GM12878 (cell line): ENCODE results near the gene TMSB10. TPM values are rescaled to one million over a fixed set of nuclear protein-coding genes. Genes with fewer than 3 reads are reported as not detected.
A peak's percentile ranks its signal among the peaks of the same experiment; 100 is the strongest.

Experiments
- ATAC-seq: fragments of 200-7000 bp; cut with Tn5 transposase; 3 replicates; pipeline ENCODE4 v1.9.1; 2020; ENCODE audit warnings: mild to moderate bottlenecking, moderate library complexity
- BruUV-seq: library from RNA; stranded (reverse); fragments of 400-500 nt; replicated peaks from 2 replicates; lab custom pipeline; 2021; lab: Mats Ljungman, UMichigan
- CTCF ChIA-PET: fragments of 300-600 bp; sonication (Branson Sonifier 250); formaldehyde crosslinking; extraction: SDS; loops from one replicate; lab custom pipeline; 2021; ENCODE audit warnings: inconsistent platforms; lab: Yijun Ruan, JAX
- POLR2A ChIA-PET: fragments of 350-600 bp; formaldehyde crosslinking; extraction: SDS; loops from one replicate; lab custom pipeline; 2021; ENCODE audit warnings: inconsistent platforms; lab: Charles Lee
- RAD21 ChIA-PET: fragments of 300-600 bp; sonication (Branson Sonifier 250); formaldehyde crosslinking; loops from one replicate; lab custom pipeline; 2023; ENCODE audit warnings: antibody characterized with exemption; ENCODE audit not compliant: unreplicated experiment; lab: Charles Lee
- SMC1A ChIA-PET: fragments of 300-600 bp; sonication (Branson Sonifier 250); formaldehyde crosslinking; loops from one replicate; lab custom pipeline; 2023; ENCODE audit not compliant: unreplicated experiment, uncharacterized antibody; lab: Charles Lee
- DNase-seq: peaks from one replicate; pipeline ENCODE4 v3.0.0-alpha.2; 2011; ENCODE audit warnings: low read depth, low spot score
- FAIRE-seq: peaks from 3 replicates; lab custom pipeline; 2011; peaks lifted over from hg19 to GRCh38; lab: Jason Lieb, UNC
- H2AFZ ChIP-seq: 2 replicates; pipeline ENCODE4 v1.6.0; 2011; ENCODE audit warnings: low read depth, low read length, control low read depth; ENCODE audit not compliant: control insufficient read depth
- H3K27ac ChIP-seq: 2 replicates; pipeline ENCODE4 v1.5.1; 2011; ENCODE audit warnings: control low read depth; ENCODE audit not compliant: control insufficient read depth, insufficient read depth
- H3K27me3 ChIP-seq, 2 experiments: replicated peaks in 1 of 2; 2 replicates each; pipeline versions ENCODE4 v1.6.0 to v1.6.1; 2011; ENCODE audit warnings: low read length in 1 of 2; ENCODE audit not compliant: control insufficient read depth in 2 of 2, insufficient read depth in 2 of 2
- H3K36me3 ChIP-seq, 2 experiments: 2 replicates each; pipeline ENCODE4 v1.5.1; 2011; ENCODE audit warnings: low read length in 1 of 2; ENCODE audit not compliant: control insufficient read depth in 2 of 2, insufficient read depth in 2 of 2
- H3K4me1 ChIP-seq: 2 replicates; pipeline ENCODE4 v1.6.1; 2011; ENCODE audit warnings: mild to moderate bottlenecking, low read length, moderate library complexity, mixed read lengths; ENCODE audit not compliant: control insufficient read depth, insufficient read depth
- H3K4me2 ChIP-seq: 2 replicates; pipeline ENCODE4 v1.6.0; 2011; ENCODE audit warnings: control low read depth; ENCODE audit not compliant: control insufficient read depth, insufficient read depth
- H3K4me3 ChIP-seq: fragments of 200-600 bp; sonication (generic); 2 replicates; pipeline ENCODE4 v1.5.1; 2016
- H3K79me2 ChIP-seq: 2 replicates; pipeline ENCODE4 v1.6.0; 2011; ENCODE audit warnings: low read length; ENCODE audit not compliant: control insufficient read depth, insufficient read depth
- H3K9ac ChIP-seq: 2 replicates; pipeline ENCODE4 v1.8.0; 2011; ENCODE audit warnings: low read length, control low read depth, mixed read lengths; ENCODE audit not compliant: control insufficient read depth, insufficient read depth
- H3K9me3 ChIP-seq: replicated peaks from 3 replicates; pipeline ENCODE4 v1.5.1; 2011; ENCODE audit warnings: mild to moderate bottlenecking, low read length; ENCODE audit not compliant: control insufficient read depth, insufficient read depth
- H4K20me1 ChIP-seq: 2 replicates; pipeline ENCODE4 v1.6.0; 2011; ENCODE audit not compliant: control insufficient read depth, insufficient read depth
- ASH2L ChIP-seq: fragments of 300-600, 200-600 bp; sonication (generic); IDR thresholded peaks from 2 replicates; pipeline ENCODE4 v1.6.1; 2017; ENCODE audit warnings: low read depth, mild to moderate bottlenecking, borderline replicate concordance
- BMI1 ChIP-seq: fragments of 450-650 bp; IDR thresholded peaks from 2 replicates; pipeline ENCODE4 v1.6.1; 2016; ENCODE audit warnings: mild to moderate bottlenecking, moderate library complexity, borderline replicate concordance
- CHD1 ChIP-seq: IDR thresholded peaks from 2 replicates; pipeline ENCODE4 v1.6.1; 2012; ENCODE audit warnings: low read depth, low read length, improper control_type of control experiment
- EP300 ChIP-seq, 2 experiments: fragments of 150-350 bp in 1 of 2; IDR thresholded peaks; 2 replicates each; pipeline ENCODE4 v1.6.1; 2011 to 2012; ENCODE audit warnings: low read depth in 2 of 2, low read length in 2 of 2, borderline replicate concordance in 1 of 2, improper control_type of control experiment in 1 of 2, inconsistent platforms in 1 of 2; ENCODE audit not compliant: control insufficient read depth in 1 of 2
- FOXK2 ChIP-seq: fragments of 450-650 bp; IDR thresholded peaks from 2 replicates; pipeline ENCODE4 v1.6.1; 2017; ENCODE audit warnings: mild to moderate bottlenecking, moderate library complexity
- FOXM1 ChIP-seq: IDR thresholded peaks from 2 replicates; pipeline ENCODE4 v1.6.1; 2012; ENCODE audit warnings: low read depth, mild to moderate bottlenecking, inconsistent platforms, low read length, moderate library complexity
- GATAD2B ChIP-seq: fragments of 450-650 bp; conservative IDR thresholded peaks from 2 replicates; pipeline ENCODE4 v1.6.1; 2017; ENCODE audit warnings: low read depth, mild to moderate bottlenecking, moderate library complexity
- HDAC2 ChIP-seq: fragments of 200-600 bp; sonication (generic); IDR thresholded peaks from 2 replicates; pipeline ENCODE4 v1.6.1; 2017
- IKZF1 ChIP-seq: fragments of 450-650 bp; conservative IDR thresholded peaks from 2 replicates; pipeline ENCODE4 v1.6.1; 2017; ENCODE audit warnings: antibody characterized with exemption, mild to moderate bottlenecking
- KLF5 ChIP-seq: fragments of 450-650 bp; IDR thresholded peaks from 2 replicates; pipeline ENCODE4 v1.6.1; 2014; ENCODE audit warnings: mild to moderate bottlenecking; ENCODE audit not compliant: partially characterized antibody
- MEF2A ChIP-seq: IDR thresholded peaks from 2 replicates; pipeline ENCODE4 v1.6.1; 2011; ENCODE audit warnings: low read depth, mild to moderate bottlenecking, low read length, moderate library complexity; ENCODE audit not compliant: insufficient read depth
- MTA2 ChIP-seq: fragments of 450-650 bp; IDR thresholded peaks from 2 replicates; pipeline ENCODE4 v1.6.1; 2016; ENCODE audit warnings: low read depth, mild to moderate bottlenecking, moderate library complexity
- NFIC ChIP-seq: IDR thresholded peaks from 2 replicates; pipeline ENCODE4 v1.6.1; 2012; ENCODE audit warnings: low read depth, mild to moderate bottlenecking, inconsistent platforms, low read length, moderate library complexity
- NFYA ChIP-seq: IDR thresholded peaks from 2 replicates; pipeline ENCODE4 v1.6.1; 2011; ENCODE audit warnings: low read depth, mild to moderate bottlenecking, low read length, improper control_type of control experiment, borderline replicate concordance
- RUNX3 ChIP-seq: IDR thresholded peaks from 2 replicates; pipeline ENCODE4 v1.6.1; 2012; ENCODE audit warnings: low read length, inconsistent platforms
- SIX5 ChIP-seq: IDR thresholded peaks from 2 replicates; pipeline ENCODE4 v1.6.1; 2011; ENCODE audit warnings: mild to moderate bottlenecking, low read depth, low read length, moderate library complexity; ENCODE audit not compliant: severe bottlenecking
- TCF3 ChIP-seq: IDR thresholded peaks from 2 replicates; pipeline ENCODE4 v1.6.1; 2012; ENCODE audit warnings: low read depth, mild to moderate bottlenecking, low read length, borderline replicate concordance; ENCODE audit not compliant: insufficient read depth
- TCF7 ChIP-seq: IDR thresholded peaks from 2 replicates; pipeline ENCODE4 v1.6.1; 2014; ENCODE audit warnings: antibody characterized with exemption, borderline replicate concordance
- ZBED1 ChIP-seq: IDR thresholded peaks from 2 replicates; pipeline ENCODE4 v1.6.1; 2016; ENCODE audit warnings: borderline replicate concordance
- ZNF24 ChIP-seq: fragments of 450-650 bp; IDR thresholded peaks from 2 replicates; pipeline ENCODE4 v1.6.1; 2017; ENCODE audit warnings: antibody characterized with exemption, mild to moderate bottlenecking
- WGBS: methylation state at CpG from one replicate; pipeline ENCODE4 v1.1.6; 2016; ENCODE audit warnings: low lambda C conversion rate; ENCODE audit not compliant: insufficient replicate concordance, insufficient coverage; ENCODE audit errors: missing lambda C conversion rate; 5-methylcytosine and 5-hydroxymethylcytosine counted together
- in situ Hi-C: fragments of 300-500 bp; cut with MboI; formaldehyde crosslinking; loops from 9 replicates; pipeline ENCODE4 v1.14.3; 2018; ENCODE audit warnings: mixed read lengths
- intact Hi-C: fragments of 100-400 bp; cut with micrococcal nuclease; formaldehyde crosslinking; loops from one replicate; pipeline ENCODE4 v1.14.2; 2022; ENCODE audit not compliant: unreplicated experiment
- polyA plus RNA-seq, 11 experiments: library from polyadenylated mRNA; depleted of rRNA in 4 of 11; unstranded in 6 of 11; stranded (reverse) in 5 of 11; fragments of >200 nt; fragmentation: Nextera tagmentation in 4 of 11; fragmentation: Illumina TruSeq in 1 of 11; extraction: Ambion mirVana in 4 of 11; extraction: Trizol in 1 of 11; gene quantifications; 1 replicate in 1 of 11; 2 replicates in 10 of 11; pipeline versions ENCODE4 v1.2.1 to v1.2.3, GENCODE V29; 2011 to 2016; ENCODE audit warnings: inconsistent platforms in 2 of 11, missing spikeins in 2 of 11, low read depth in 1 of 11
- total RNA-seq, 4 experiments: library from RNA; depleted of rRNA in 3 of 4; stranded (reverse); fragments of >200 nt in 3 of 4; fragmentation: Illumina TruSeq in 1 of 4; extraction: Trizol in 1 of 4; gene quantifications; 2 replicates each; pipeline versions ENCODE4 v1.2.1 to v1.2.3, GENCODE V29; 2013 to 2021
- TF ChIP-seq, protein P1 (sequence below): fragments of 450-650 bp; IDR thresholded peaks from 2 replicates; pipeline ENCODE4 v1.6.1; 2017; ENCODE audit warnings: mild to moderate bottlenecking, low read depth, inconsistent platforms; ENCODE audit not compliant: poor library complexity, severe bottlenecking
- TF ChIP-seq, protein P2 (sequence below): IDR thresholded peaks from 2 replicates; pipeline ENCODE4 v1.6.1; 2011; ENCODE audit warnings: borderline replicate concordance, low read depth, mild to moderate bottlenecking, moderate library complexity, low read length; ENCODE audit not compliant: insufficient read depth, poor library complexity, severe bottlenecking

The TMSB10 gene
- total and polyA plus RNA-seq, 10 of the 15 experiments (the other 5 are each of a cell fraction or from before 2014, with no cell fraction given): 1,406 to 4,860 (median 3,381) TPM

DNA sequence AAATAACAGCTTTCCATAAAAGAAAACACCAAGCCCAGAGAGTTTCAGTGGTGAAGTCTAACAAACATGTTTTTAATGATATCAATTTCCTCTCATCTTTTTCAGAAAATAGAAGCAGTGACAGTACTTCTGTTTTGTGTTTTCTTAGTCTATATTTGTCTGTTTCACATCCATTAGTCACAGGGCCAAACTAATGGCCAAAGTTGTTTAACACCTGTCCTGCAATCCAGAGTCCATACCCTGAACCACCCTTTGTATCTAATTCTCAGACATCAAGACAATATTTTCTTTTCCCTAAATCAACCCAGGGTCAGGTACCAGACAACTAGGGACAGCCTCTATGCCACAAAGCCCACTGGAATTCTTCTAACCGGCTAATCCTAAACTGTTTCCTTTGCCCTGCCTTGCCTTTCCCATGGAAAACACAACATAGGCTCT is 25.9 kb downstream of the TMSB10 start:
- 39% methylated on average over 1 of the region's 1 CpG for WGBS
- peak; percentile 70; the same call in 1 of the 2 replicates for TF ChIP-seq FOXM1
- TF ChIP-seq MTA2: peak; percentile 79
- TF ChIP-seq KLF5: no peak
- peak; percentile 63 to 71; a peak in 3 of 4 replicates for TF ChIP-seq EP300 (IDR thresholded peaks at IDR 0.05; ENCODE audit: borderline replicate concordance in 1 of 2, control insufficient read depth in 1 of 2, low read depth in 2 of 2, low read length in 2 of 2)
- no peak for TF ChIP-seq ASH2L
- TF ChIP-seq ZBED1: peak; percentile 75; the same call in 1 of the 2 replicates
- TF ChIP-seq, protein P1, sequence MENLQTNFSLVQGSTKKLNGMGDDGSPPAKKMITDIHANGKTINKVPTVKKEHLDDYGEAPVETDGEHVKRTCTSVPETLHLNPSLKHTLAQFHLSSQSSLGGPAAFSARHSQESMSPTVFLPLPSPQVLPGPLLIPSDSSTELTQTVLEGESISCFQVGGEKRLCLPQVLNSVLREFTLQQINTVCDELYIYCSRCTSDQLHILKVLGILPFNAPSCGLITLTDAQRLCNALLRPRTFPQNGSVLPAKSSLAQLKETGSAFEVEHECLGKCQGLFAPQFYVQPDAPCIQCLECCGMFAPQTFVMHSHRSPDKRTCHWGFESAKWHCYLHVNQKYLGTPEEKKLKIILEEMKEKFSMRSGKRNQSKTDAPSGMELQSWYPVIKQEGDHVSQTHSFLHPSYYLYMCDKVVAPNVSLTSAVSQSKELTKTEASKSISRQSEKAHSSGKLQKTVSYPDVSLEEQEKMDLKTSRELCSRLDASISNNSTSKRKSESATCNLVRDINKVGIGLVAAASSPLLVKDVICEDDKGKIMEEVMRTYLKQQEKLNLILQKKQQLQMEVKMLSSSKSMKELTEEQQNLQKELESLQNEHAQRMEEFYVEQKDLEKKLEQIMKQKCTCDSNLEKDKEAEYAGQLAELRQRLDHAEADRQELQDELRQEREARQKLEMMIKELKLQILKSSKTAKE: peak; percentile 56
- no peak for TF ChIP-seq HDAC2
- TF ChIP-seq GATAD2B: peak; percentile 49; the same call in 1 of the 2 replicates
- TF ChIP-seq ZNF24: peak; percentile 62; the same call in 1 of the 2 replicates
- TF ChIP-seq MEF2A: peak; percentile 88
- TF ChIP-seq IKZF1: peak; percentile 79
- TF ChIP-seq FOXK2: no peak
- TF ChIP-seq BMI1: no peak
- peak; percentile 81 for TF ChIP-seq NFIC
- TF ChIP-seq NFYA: no peak
- 0 out of 2 replicates have a peak, but pooled peaks have one; percentile 44 for TF ChIP-seq TCF7
- no peak for TF ChIP-seq CHD1
- TF ChIP-seq RUNX3: peak; percentile 54
- TF ChIP-seq SIX5: no peak
- TF ChIP-seq TCF3: peak; percentile 77; the same call in 1 of the 2 replicates
- TF ChIP-seq, protein P2, sequence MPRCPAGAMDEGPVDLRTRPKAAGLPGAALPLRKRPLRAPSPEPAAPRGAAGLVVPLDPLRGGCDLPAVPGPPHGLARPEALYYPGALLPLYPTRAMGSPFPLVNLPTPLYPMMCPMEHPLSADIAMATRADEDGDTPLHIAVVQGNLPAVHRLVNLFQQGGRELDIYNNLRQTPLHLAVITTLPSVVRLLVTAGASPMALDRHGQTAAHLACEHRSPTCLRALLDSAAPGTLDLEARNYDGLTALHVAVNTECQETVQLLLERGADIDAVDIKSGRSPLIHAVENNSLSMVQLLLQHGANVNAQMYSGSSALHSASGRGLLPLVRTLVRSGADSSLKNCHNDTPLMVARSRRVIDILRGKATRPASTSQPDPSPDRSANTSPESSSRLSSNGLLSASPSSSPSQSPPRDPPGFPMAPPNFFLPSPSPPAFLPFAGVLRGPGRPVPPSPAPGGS: peak; percentile 48

More for the DNA sequence above, 25.9 kb downstream of the TMSB10 start:
- Histone ChIP-seq H3K9ac (peak overlapping the region; percentile 67), H3K4me1 (peaks cover 12% of the 10 kb centered on the region), H3K36me3 (no peaks in the 10 kb centered on the region), H3K9me3 (no peaks in the 10 kb centered on the region; the same call in 2 of the 3 replicates), H4K20me1 (no peaks in the 10 kb centered on the region), H3K4me3 (peak overlapping the region; percentile 10; the same call in 1 of the 2 replicates), H3K79me2 (peaks cover 29% of the 10 kb centered on the region), H3K4me2 (peak overlapping the region; percentile 84), H2AFZ (no peak overlapping the region), H3K27ac (peak overlapping the region; percentile 95), H3K27me3 (no peaks in the 10 kb centered on the region)
- ChIA-PET CTCF (interaction anchor here (0.9 to 7.9 kb wide), 6 partner anchors 8 to 84 kb away, joined by 3 to 115 read pairs (median 6); no protein-coding TSS in a partner anchor), SMC1A (interaction anchor here (0.6 to 22.1 kb wide), 10 partner anchors 11 to 310 kb away, joined by 3 to 378 read pairs (median 4); partner anchors contain the start of genes KCMF1 and TMSB10), RAD21 (interaction anchor here (2.0 to 7.9 kb wide), 2 partner anchors 11 to 38 kb away, joined by 10 to 160 read pairs; no protein-coding TSS in a partner anchor), POLR2A (interaction anchor here (0.9 to 7.0 kb wide), 4 partner anchors 9 to 102 kb away, joined by 3 to 79 read pairs (median 26); partner anchors contain the start of gene TMSB10)
- ATAC-seq (peak; percentile 71), FAIRE-seq (peak; percentile 90), DNase-seq (peak; percentile 71)
- BruUV-seq: no TSS peak
- intact Hi-C loops (loop anchor here (1.0 kb wide), 2 partner anchors 8 to 12 kb away; no protein-coding TSS in a partner anchor), in situ Hi-C loops (loop anchor here (25.0 kb wide), 1 partner anchor 1506 kb away; the partner anchor contains the start of gene KDM3A)
